Glutamatergic neuron (in vitro differentiated cells): ENCODE data around the gene BMP7. TPM values are rescaled to one million over a fixed set of nuclear protein-coding genes. Genes with fewer than 3 reads are reported as not detected.

Experiments
- DNase-seq: peaks from one replicate; pipeline ENCODE4 v3.0.0; 2022
- H3K27ac Mint-ChIP-seq: one replicate; pipeline ENCODE4 v1.8.0; 2020; ENCODE audit warnings: mild to moderate bottlenecking, mixed read lengths, inconsistent platforms; ENCODE audit not compliant: unreplicated experiment
- H3K27me3 Mint-ChIP-seq: one replicate; pipeline ENCODE4 v1.8.0; 2020; ENCODE audit warnings: mild to moderate bottlenecking, moderate library complexity, mixed read lengths, inconsistent platforms; ENCODE audit not compliant: unreplicated experiment
- H3K36me3 Mint-ChIP-seq: one replicate; pipeline ENCODE4 v1.8.0; 2020; ENCODE audit warnings: mild to moderate bottlenecking, mixed read lengths, inconsistent platforms; ENCODE audit not compliant: unreplicated experiment
- H3K4me1 Mint-ChIP-seq: one replicate; pipeline ENCODE4 v1.8.0; 2020; ENCODE audit warnings: mild to moderate bottlenecking, low read depth, mixed read lengths, inconsistent platforms; ENCODE audit not compliant: unreplicated experiment
- H3K4me3 Mint-ChIP-seq: one replicate; pipeline ENCODE4 v1.8.0; 2020; ENCODE audit warnings: mild to moderate bottlenecking, mixed read lengths, inconsistent platforms; ENCODE audit not compliant: unreplicated experiment
- H3K9me3 Mint-ChIP-seq: one replicate; pipeline ENCODE4 v1.8.0; 2020; ENCODE audit warnings: mild to moderate bottlenecking, moderate library complexity, mixed read lengths, inconsistent platforms; ENCODE audit not compliant: unreplicated experiment
- total RNA-seq: library from RNA; stranded (reverse); fragmentation: NEBNext Ultra II Directional; extraction: Animal tissue kit (Norgen Biotek cat#: 25700); gene quantifications from one replicate; pipeline ENCODE4 v1.2.1, GENCODE V29; 2021; ENCODE audit not compliant: unreplicated experiment
- TF ChIP-seq, protein P1 (sequence below): fragments of 200-600 bp; sonication (generic); IDR thresholded peaks from one replicate; pipeline ENCODE4 v1.5.0; 2021; ENCODE audit not compliant: partially characterized antibody, unreplicated experiment

Gene BMP7
- total RNA-seq, 1 donor from 2014 or later, result 8.7 TPM

DNA sequence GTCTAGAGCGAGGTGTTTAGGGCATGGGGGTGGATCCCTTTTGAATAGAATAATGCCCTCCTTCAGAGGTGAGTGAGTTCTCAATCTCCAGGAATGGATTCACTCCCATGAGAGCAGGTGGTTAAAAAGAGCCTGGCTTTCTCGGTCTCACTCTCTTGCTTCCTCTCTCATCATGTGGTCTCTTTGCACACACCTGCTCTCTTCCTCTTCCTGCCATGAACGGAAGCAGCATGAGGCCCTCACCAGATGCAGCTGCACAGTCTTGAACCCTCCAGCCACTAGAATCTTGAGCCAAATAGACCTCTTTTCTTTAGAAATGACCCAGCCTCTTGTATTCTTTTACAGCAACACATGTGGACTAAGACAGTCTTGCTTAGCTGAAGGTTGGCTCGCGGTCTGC is 119.3 kb downstream of the BMP7 start:
- Mint-ChIP-seq H3K9me3 (peaks cover 2% of the 10 kb centered on the region), H3K36me3 (peaks cover 4% of the 10 kb centered on the region), H3K27me3 (peaks cover 5% of the 10 kb centered on the region), H3K4me1 (peaks cover 7% of the 10 kb centered on the region), H3K4me3 (no peak overlapping the region), H3K27ac (no peak overlapping the region)
- no peak for DNase-seq
- TF ChIP-seq, protein P1, sequence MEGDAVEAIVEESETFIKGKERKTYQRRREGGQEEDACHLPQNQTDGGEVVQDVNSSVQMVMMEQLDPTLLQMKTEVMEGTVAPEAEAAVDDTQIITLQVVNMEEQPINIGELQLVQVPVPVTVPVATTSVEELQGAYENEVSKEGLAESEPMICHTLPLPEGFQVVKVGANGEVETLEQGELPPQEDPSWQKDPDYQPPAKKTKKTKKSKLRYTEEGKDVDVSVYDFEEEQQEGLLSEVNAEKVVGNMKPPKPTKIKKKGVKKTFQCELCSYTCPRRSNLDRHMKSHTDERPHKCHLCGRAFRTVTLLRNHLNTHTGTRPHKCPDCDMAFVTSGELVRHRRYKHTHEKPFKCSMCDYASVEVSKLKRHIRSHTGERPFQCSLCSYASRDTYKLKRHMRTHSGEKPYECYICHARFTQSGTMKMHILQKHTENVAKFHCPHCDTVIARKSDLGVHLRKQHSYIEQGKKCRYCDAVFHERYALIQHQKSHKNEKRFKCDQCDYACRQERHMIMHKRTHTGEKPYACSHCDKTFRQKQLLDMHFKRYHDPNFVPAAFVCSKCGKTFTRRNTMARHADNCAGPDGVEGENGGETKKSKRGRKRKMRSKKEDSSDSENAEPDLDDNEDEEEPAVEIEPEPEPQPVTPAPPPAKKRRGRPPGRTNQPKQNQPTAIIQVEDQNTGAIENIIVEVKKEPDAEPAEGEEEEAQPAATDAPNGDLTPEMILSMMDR, result no peak

GRCh38 chr20:57146155-57146554 is 120.3 kb downstream of the BMP7 start:
- H3K9me3 Mint-ChIP-seq, result peaks cover 2% of the 10 kb centered on the region
- no peak for DNase-seq
- no peak overlapping the region for H3K27ac Mint-ChIP-seq
- peaks cover 5% of the 10 kb centered on the region for H3K27me3 Mint-ChIP-seq
- peaks cover 7% of the 10 kb centered on the region for H3K4me1 Mint-ChIP-seq
- TF ChIP-seq, protein P1, result no peak
- peaks cover 4% of the 10 kb centered on the region for H3K36me3 Mint-ChIP-seq
- no peak overlapping the region for H3K4me3 Mint-ChIP-seq

DNA sequence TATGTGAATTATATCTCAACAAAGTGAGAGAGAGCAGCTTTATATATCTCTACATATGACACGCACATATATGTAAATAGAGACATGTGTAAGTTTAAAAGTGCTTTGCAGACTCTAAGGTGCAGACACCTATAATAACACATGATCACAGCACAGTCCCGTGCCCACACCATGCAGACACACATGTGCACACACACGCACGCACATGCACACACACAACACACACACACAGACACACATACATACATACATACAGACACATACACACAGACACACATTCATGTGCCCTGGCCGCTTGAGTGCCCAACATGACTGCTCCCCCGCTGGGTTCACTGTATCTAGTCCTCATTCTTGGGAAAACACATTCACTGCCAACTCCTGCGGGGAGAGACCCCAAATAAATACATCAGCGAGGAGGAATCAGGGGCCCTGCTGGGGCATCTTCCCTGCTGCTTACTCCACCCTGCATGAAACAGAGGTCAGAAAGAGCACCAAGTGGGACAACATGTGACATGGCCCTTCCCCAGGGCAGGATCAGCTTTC is 121.3 kb downstream of the BMP7 start:
- DNase-seq, result no peak
- Mint-ChIP-seq H3K27ac (no peak overlapping the region), H3K9me3 (peaks cover 2% of the 10 kb centered on the region), H3K27me3 (peaks cover 5% of the 10 kb centered on the region), H3K4me1 (peaks cover 7% of the 10 kb centered on the region), H3K4me3 (no peak overlapping the region), H3K36me3 (peaks cover 4% of the 10 kb centered on the region)
- TF ChIP-seq, protein P1, result no peak

DNA sequence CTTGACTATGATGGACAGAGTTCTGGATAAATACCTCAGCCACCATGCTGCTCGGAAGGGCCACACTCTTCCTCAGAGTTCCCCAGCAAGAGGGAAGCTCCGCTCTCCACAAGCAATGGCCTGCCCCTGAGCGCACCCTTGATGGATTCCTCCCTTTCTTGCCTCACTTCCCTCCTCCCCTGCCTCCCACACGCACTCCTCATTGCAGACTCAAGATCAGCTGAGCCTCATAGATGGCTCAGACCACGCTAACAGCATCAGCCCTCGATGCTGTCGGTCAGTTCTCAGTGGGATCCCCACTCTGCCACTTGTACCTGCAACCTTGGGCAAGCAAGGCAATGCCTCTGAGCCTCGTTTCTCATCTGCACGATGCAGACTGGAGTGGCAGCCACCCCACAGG is 123.3 kb downstream of the BMP7 start:
- Mint-ChIP-seq H3K27me3 (peaks cover 5% of the 10 kb centered on the region), H3K27ac (no peak overlapping the region), H3K9me3 (peaks cover 2% of the 10 kb centered on the region), H3K4me3 (no peak overlapping the region), H3K36me3 (peaks cover 4% of the 10 kb centered on the region), H3K4me1 (peaks cover 10% of the 10 kb centered on the region)
- TF ChIP-seq, protein P1, result no peak
- DNase-seq, result no peak

DNA sequence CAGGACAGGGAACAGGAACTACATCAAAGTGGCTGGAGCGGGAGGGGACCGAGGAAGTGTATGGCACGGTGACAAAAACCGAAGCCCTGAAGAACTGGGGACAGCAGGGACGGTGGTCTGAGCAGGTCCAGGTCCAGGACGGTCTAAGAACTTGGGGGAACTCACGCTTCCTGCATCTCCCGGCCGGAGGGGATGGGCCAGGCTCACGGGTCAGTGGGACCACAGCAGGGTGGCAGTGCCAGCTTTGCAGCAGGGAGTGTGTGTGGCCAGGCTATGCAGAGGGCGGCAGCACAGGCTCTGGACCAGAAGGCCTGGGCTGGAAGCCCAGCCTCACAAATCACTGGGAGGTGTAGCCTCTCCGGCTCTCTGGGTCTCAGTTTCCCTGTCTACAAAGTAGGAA is 123.8 kb downstream of the BMP7 start:
- peaks cover 4% of the 10 kb centered on the region for H3K36me3 Mint-ChIP-seq
- H3K9me3 Mint-ChIP-seq, result peaks cover 2% of the 10 kb centered on the region
- DNase-seq, result no peak
- TF ChIP-seq, protein P1, result no peak
- no peak overlapping the region for H3K27ac Mint-ChIP-seq
- H3K4me1 Mint-ChIP-seq, result peaks cover 10% of the 10 kb centered on the region
- no peak overlapping the region for H3K4me3 Mint-ChIP-seq
- H3K27me3 Mint-ChIP-seq, result peaks cover 5% of the 10 kb centered on the region
